KG1 (cell line): ENCODE data around the gene AMY1B.
"Not testable (repeated sequence)": the region's sequence is repeated elsewhere in the genome, so short reads cannot be mapped to it uniquely, and the experiment has no call there.

Experiments used
- DNase-seq: peaks from one replicate; lab custom pipeline; 2025; lab: John Stamatoyannopoulos, UW

Gene AMY1B

GRCh38 chr1:103696110-103696509 lies at the start of gene AMY1B:
Gene AMY1B, minus strand, starts transcription at chr1:103696210. Its CDS starts 571 bp downstream, at chr1:103695639.
- not testable (repeated sequence) for DNase-seq

DNA sequence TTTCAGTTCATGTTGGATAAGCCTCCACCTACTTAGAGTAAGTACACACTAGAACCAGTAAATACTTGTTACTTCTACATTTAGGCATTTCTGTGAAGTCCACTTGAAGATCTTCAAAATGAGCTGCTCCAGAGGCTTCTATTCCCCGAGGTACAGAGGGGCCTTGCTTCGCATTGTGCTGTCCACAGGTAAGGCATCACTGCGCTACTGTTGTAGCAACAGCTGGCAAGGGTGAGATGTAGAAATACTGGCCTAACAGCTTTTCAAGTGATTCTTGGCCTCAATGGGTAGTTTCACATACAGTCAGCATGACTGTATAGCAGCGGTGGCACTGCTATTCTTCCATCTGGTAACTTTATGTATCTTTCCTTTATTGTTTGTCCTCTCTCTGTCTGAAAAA lies 49.0 kb upstream of the AMY1B start:
- not testable (repeated sequence) for DNase-seq

- DNase-seq, result not testable (repeated sequence)
Observed at GRCh38 chr1:103744449-103744848, 48.4 kb upstream of the AMY1B start.

DNA sequence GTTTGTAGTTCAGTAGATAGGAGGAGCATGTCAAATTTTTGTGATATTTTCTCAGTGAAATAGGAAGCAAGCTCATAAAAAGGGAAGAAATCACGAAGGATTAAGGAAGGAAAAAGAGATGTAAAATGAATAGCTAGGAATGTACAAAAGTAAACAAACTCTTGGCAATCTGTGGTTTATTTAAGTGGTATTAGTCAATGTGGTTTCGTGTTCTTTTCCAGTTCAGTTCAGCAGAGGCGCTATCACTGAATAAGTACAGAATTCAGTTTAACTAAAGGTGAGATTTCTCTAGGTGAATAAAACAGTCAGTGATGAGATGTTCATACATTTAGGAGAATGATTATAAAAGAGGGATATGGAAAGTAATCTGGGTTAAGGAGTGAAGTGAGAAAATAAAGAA lies 42.0 kb upstream of the AMY1B start:
- DNase-seq, result not testable (repeated sequence)

DNA sequence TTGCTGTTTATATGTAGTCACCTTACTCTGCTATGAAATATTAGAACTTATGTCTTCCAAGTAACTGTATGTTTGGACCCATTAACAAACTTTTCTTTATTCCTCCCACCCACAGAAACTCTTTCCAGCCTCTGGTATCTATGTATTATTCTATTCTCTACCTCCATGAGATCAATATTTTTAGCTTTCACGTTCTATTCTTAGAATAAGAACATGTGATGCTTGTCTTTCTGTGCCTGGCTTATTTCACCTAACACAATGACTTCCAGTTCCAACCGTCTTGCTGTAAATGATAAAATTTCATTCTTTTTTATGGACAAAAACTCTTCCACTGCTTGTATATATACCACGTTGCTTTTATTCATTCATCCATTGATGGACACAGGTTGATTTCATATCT lies 39.3 kb upstream of the AMY1B start:
- DNase-seq, result not testable (repeated sequence)

- not testable (repeated sequence) for DNase-seq
Observed at GRCh38 chr1:103721473-103721872, 25.5 kb upstream of the AMY1B start.

DNA sequence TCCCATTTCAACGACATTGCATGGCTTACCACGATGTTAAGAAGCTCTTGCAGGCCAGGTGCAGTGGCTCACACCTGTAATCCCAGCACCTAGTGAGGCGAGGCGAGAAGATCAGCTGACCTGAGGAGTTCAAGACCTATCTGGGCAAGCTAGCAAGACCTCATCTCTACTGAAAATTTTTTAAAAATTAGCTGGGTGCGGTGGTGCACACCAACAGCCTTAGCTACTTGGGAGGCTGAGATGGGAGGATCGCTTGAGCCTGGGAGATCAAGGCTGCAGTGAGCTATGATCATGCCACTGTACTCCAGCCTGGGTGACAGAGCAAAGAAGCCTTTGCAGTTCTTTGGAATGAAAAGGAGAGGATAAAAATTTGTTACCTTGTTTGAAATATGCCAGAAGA lies 21.4 kb upstream of the AMY1B start:
- not testable (repeated sequence) for DNase-seq

DNA sequence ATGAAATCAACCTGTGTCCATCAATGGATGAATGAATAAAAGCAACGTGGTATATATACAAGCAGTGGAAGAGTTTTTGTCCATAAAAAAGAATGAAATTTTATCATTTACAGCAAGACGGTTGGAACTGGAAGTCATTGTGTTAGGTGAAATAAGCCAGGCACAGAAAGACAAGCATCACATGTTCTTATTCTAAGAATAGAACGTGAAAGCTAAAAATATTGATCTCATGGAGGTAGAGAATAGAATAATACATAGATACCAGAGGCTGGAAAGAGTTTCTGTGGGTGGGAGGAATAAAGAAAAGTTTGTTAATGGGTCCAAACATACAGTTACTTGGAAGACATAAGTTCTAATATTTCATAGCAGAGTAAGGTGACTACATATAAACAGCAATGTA lies 14.4 kb upstream of the AMY1B start:
- DNase-seq, result not testable (repeated sequence)

- DNase-seq, result not testable (repeated sequence)
Observed at GRCh38 chr1:103707670-103708069, 11.7 kb upstream of the AMY1B start.

- DNase-seq, result not testable (repeated sequence)
Observed at GRCh38 chr1:103701256-103701655, 5.2 kb upstream of the AMY1B start.

DNA sequence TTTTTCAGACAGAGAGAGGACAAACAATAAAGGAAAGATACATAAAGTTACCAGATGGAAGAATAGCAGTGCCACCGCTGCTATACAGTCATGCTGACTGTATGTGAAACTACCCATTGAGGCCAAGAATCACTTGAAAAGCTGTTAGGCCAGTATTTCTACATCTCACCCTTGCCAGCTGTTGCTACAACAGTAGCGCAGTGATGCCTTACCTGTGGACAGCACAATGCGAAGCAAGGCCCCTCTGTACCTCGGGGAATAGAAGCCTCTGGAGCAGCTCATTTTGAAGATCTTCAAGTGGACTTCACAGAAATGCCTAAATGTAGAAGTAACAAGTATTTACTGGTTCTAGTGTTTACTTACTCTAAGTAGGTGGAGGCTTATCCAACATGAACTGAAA lies 4.7 kb upstream of the AMY1B start:
- DNase-seq, result not testable (repeated sequence)

- not testable (repeated sequence) for DNase-seq
Observed at GRCh38 chr1:103697430-103697829, 1.4 kb upstream of the AMY1B start.

- not testable (repeated sequence) for DNase-seq
Observed at GRCh38 chr1:103676335-103676734, 19.7 kb downstream of the AMY1B start.

DNA sequence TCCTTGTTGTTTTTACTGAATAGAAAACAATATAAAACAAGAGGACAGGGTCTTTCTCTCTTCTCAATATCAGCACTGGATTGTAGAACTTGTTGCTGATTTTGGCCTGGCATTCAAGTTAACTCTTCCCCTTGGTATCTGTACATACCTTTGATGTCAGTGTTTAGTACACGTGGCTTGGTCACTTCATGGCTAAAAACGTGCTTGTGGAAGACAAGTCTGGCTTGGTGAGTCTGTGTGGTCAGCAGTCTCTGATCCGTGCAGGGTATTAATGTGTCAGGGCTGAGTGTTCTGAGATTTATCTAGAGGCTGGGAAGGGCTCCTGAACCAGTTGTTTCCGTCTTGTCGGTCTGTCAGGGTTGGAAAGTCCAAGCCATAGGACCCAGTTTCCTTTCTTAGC lies 40.5 kb downstream of the AMY1B start, which contains the start of gene AMY1A:
AMY1A (plus strand) TSS at position 301 of the 400 bp plus-strand sequence. CDS start 571 bp downstream, outside the sequence.
- DNase-seq, result not testable (repeated sequence)

GRCh38 chr1:103654133-103654532 lies 41.9 kb downstream of the AMY1B start:
- DNase-seq, result not testable (repeated sequence)

GRCh38 chr1:103650889-103651288 lies 45.1 kb downstream of the AMY1B start:
- DNase-seq, result not testable (repeated sequence)

DNA sequence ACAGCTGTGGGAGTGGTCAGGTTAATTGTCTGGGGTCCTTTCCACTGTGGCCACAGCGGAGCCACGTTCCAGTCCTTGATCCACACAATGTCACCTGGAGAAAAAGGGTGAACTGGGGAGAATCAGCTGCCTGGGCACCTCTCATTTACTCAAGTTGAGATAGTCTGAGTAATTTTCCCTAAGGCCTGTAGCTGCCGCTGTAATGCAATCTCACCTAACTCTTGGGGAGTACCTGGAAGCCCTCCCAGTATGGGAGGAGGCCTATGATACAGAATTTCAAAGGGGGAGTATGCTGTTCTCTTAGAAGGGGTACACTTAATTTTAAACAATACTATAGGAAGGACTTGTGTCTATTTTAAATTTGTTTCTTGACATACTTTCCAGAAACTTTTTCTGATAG lies 45.7 kb downstream of the AMY1B start:
- not testable (repeated sequence) for DNase-seq

DNA sequence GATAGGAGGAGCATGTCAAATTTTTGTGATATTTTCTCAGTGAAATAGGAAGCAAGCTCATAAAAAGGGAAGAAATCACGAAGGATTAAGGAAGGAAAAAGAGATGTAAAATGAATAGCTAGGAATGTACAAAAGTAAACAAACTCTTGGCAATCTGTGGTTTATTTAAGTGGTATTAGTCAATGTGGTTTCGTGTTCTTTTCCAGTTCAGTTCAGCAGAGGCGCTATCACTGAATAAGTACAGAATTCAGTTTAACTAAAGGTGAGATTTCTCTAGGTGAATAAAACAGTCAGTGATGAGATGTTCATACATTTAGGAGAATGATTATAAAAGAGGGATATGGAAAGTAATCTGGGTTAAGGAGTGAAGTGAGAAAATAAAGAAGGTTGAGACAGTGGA lies 52.1 kb downstream of the AMY1B start:
- DNase-seq, result not testable (repeated sequence)

DNA sequence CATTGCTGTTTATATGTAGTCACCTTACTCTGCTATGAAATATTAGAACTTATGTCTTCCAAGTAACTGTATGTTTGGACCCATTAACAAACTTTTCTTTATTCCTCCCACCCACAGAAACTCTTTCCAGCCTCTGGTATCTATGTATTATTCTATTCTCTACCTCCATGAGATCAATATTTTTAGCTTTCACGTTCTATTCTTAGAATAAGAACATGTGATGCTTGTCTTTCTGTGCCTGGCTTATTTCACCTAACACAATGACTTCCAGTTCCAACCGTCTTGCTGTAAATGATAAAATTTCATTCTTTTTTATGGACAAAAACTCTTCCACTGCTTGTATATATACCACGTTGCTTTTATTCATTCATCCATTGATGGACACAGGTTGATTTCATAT lies 54.8 kb downstream of the AMY1B start:
- not testable (repeated sequence) for DNase-seq
